GF-D8 (cell line): ENCODE measurements around the gene CDHR2.
"Not testable (repeated sequence)": the region's sequence is repeated elsewhere in the genome, so short reads cannot be mapped to it uniquely, and the experiment has no call there.

Experiments used
- DNase-seq: peaks from one replicate; lab custom pipeline; 2025; lab: John Stamatoyannopoulos, UW

CDHR2 gene

DNA sequence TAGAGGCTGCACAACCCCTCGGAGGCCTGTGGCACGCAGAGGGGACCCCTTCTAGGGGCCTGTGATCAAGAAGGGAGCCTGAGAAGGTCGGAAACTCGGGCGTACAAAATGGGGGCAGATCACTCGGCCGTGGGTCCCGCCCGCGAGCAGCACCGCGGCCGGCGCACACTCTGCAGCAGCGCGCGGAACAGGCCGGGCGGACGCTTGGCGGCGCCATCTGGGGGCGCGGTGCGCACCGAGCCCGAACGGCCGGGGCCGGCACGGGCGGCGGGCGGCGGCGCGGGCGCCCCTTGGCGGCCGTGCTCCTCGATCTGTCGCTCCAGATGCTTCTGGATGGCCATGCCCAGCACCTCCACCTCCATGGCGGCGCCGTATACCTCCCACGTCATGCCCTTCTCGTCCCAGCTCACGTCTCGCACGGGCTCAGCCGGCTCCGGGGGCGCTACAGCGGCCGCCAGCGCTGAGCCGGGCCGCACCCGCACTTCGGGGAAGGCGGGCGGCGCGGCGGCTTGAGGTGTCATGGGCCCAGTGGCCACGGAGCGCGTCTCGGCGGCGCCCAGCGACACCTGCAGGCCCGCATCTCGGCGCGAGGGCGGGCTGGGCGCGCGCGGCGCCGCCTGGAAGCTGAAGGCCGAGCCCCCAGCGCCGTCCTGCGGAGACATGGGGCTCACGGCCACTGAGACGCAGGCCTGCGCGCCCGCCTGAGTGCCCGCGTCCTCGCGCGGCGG is 47.7 kb downstream of the CDHR2 start:
- no peak for DNase-seq

DNA sequence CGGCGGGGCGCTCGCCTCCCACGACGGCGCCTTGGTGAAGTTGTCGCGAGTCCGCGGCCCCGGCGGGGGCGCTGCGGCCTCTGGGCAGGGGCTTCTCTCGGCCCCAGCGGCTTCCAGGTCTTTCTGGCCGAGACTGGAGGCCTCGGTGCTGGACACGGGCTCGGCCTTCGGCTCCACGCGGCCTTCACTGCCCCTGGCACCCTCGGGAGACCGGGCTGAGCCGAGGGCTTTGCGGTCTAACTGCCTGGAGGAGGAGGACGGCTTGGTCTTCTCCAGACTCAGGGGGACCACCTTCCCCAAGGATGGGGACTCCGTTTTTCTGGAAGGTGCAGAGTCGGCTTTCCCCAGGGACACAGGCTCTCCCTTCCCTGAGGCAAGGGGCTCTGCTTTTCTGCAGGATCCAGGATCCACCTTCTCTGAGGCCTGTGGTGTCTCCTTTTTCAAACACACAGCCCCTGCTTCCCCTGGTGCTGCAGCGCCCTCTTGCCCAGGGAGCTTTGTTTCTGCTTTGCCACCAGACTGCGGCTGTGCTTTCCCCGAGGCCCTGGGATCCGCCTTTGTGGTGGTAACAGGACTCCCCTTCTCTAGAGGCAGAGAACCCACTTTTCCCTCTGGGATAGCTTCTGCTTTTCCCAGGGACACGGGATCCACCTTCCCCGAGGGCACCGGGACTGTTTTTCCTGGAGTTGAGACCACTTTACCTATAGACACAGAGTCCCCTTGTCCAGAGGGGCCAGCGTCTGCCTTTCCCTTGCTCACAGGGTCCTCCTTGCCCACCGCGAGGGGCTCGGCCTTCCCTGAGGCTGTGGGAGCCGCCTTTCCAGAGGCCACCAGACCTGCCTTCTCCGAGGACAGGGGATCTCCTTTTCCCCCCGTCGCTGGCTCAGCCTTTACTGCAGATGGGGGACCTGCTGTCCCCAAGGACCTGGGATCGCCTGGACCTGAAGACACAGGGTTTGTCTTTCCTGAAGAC is 48.6 kb downstream of the CDHR2 start:
- no peak for DNase-seq

DNA sequence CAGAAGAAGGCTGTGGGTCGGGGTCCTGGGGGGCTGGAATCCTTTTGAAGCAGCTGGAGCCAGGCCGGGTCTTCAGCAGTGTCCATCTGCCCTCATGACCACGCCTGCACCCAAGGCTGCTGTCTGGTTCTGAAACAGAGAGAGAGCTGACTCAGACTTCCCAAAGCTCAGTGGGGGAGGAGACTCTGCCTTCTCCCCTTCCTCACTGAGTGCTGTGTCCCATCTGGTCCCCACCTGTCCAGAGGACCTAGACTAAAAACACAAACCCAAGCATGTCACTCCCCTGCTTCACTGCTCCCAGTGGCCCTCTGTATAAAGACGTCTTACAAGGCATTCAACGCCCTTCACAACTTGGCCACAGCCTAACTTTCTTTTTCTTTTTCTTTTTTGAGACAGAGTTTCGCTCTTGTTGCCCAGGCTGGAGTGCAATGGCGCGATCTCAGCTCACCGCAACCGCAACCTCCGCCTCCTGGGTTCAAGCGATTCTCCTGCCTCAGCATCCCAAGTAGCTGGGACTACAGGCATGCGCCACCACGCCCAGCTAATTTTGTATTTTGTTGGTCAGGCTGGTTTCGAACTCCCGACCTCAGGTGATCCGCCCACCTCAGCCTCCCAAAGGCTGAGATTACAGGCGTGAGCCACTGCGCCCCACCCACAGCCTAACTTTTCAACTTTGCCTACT is 50.7 kb downstream of the CDHR2 start:
- DNase-seq = not testable (repeated sequence)

DNA sequence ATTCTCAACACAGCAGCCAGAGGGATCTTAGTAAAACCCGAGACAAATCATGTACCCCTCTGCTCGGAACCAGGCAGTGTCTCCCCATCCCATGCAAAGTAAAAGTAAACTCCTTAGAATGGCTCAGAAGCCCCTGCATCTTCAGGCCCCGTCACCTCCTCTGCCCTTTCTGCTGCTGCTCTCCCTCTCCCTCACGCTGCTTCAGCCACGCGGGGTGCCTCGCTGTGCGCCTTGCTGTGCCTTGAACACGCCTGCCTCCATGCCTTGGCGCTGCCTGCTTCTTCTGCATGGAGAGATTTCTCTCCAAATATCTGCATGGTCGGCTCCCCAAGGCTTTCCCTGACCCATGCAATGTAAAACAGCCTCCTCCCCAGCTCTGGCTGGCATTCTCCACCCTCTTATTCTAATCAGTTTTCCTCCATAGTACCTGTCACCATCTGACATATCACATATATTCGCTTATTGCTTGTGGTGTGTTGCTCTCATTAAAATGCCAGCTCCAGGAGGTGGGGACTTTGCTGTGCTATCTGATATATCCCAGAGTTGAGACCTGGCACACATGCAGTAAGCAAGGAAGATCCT is 52.9 kb downstream of the CDHR2 start:
- no peak for DNase-seq

DNA sequence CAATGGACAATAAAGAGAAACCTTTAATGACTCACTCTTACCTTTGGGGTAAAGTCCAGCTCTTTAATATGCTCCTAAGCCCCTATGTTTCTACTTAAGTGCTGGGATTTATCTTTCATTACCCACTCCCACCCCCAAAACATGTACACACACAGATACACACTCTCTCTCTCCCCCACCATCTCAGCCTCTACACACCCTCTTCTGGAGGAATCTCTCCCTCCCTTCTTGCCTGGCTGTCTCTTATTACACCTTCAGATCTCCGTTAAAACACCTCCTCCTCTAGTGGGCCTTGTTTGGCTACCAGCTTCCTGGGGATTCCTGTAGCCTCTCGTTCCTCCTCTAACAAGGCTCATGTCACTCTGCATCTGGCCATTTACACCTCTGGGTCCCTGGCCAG is 53.9 kb downstream of the CDHR2 start:
- DNase-seq = no peak

DNA sequence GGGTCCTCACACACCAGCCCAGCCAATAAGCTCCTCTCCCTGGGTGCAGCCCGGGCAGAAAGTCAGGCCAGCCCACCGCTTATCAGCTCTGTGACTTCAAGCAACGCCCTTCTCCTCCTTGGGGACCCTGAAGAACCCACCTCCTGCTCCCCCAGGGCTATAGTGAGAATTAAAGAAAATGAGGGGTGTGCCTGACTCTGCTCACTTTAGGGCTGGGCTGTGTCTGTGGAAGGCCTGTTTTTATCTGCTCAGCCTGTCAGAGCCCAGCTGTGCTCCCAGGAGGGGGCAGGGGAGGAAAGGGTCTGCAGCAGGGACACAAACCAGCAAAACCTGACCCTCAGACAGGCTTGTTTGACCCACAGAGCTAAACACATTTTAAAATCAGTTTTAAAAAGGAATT is 56.9 kb downstream of the CDHR2 start:
- DNase-seq = no peak

DNA sequence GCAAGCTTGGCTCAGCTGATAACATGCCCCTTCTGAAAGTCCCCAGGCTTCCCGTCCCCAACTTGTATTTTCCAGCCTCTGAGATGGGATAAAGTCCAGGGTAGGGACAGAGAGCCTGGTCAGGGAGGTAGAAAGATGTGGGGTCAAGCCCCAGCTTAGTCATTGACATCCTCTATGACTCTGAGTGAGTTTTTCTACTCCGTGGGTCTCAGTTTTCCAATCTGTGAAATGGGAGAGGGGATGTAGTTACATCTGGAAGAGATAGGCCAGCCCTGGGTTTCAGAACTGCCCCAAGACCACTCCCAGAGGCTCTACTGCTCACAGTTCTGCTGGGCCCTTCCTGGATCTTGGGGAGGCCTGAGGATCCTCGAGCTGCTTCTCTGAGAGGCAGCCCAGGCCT is 57.7 kb downstream of the CDHR2 start:
- DNase-seq = no peak

DNA sequence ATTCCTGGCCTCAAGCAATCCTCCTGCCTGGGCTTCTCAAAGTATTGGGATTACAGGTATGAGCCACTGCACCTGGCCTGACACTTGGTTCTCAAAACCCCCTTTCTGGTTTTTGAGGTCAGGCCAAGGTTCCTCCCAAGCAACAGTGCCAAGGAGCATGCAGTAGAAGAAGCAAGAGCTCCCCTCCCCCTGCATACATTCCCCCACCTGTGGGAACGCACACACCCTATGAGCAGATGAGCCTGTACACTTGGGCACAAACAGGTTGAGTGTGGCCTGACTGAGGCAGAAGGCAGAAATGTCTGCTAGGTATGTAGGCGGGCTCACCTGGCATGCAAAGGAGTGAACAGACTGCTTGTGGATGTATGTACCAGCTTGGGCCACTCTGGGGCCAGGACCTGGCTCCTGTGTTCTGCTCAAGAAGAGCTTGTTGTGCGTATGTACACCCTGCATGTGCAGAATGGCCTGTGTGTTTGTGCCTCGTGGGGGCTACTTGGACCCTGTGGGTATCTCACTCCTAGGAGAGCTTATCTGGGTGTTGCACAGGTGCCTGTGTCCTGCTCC is 59.1 kb downstream of the CDHR2 start:
- DNase-seq = no peak

DNA sequence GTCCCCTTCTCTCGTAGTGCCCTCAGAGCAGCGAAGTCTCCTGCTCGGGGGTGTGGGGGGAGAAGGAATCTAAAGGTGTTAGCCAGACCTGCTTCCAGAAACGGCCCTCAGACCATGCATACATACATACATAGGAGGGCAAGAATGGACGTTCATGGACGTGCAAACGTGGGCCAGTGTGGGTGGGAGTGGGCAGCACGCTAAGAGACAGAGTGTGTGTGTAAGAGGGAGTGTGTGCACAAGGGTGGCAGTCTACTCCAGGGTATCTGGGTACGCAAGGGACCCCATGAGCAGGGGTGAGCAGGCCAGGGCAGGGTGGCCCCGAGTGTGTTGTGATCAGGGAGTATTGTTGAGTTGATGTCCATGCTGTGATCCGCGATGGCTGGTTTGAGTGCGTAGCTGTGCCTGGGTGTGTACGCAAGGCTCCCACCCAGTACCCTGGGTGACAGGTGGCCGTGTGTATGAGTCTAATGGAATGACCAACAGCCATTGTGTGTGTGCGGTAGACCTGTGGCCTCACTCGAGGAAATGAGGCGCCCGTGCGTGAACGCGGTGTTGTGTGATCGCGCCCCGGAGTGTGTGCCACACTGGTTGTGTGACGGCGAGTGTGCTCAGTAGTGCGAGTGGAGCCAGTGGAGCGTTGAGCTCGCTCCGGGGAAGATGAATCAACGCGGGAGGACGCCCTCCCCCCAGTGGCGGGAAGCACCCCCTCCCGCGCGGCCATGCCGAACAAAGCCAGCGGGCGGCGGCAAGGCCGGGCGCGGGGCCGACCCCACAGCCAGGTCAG is 60.0 kb downstream of the CDHR2 start:
- no peak for DNase-seq

DNA sequence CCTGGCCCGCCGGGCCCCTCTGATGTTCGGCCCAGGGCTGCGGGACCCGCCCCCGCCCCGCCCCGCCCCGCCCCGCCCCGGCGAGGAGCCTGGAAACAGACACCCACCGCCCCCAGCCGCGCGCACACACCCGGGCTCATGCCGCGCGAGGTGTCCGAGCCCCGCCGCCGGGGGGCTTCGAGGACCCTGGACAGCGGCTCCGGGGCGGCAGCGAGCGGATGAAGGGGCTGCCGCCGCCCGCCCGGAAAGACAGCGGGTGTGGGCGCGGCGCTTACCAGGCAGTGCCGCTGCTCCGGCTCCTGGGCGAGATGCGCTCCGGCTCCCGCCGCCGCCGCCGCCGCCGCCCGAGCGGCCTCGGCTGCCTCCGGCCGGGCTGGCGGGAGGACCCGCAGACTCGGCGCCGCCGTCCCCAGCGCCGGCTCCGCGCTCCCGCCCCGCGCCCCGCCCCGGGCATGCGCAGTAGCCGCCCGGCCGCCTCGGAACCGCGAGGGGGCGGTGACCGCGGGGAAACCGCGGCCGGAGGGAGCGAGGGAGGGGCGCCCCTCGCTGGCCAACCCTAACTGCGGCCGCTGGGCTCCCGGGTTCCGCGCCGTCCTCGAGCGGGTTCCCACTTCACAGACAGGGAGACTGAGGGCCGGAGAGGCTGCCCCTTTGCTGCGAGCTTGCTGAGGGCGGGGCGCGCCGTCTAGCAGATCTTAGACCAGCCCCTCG is 60.7 kb downstream of the CDHR2 start, which contains the start of gene GPRIN1:
TSS of gene GPRIN1 (minus strand) at position 433 of the 711 bp plus-strand sequence. CDS start 10,322 bp downstream, outside the sequence.
- no peak for DNase-seq

DNA sequence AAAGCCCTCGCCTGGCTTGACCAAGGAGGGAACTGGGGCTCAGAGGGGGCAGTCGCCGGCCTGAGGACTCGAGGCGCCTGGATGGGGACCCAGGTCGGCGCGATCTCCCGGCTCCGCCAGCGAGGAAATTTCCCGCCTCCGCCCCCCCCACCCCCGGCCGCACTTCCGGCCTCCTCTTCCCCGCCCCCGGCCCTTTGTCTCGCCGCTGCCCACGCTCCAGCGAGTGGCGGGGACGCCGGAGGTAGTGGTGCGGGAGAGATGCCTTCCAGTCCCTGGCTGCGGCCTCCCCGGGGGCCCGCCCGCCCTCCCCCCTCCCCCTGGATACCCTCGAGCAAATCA is 61.3 kb downstream of the CDHR2 start:
- DNase-seq = no peak

DNA sequence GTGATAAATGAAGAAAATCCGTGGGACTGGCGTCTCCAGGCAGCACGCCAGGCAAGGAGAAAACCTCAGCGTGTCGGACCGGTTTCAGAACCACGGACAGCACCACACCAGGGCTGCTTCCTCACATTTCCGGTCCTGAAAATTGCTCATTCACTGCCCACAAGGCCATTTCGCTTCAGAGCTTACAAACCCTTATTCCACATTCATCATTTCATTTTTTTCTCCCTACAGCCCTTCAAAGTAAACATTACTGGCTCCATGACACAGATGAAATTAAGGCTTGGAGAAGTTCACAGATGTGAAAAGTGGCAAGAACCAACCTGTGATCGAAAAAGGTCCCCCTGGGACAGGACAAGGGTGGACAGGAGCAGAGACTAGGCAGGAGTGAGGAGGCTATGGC is 62.3 kb downstream of the CDHR2 start:
- DNase-seq = no peak

DNA sequence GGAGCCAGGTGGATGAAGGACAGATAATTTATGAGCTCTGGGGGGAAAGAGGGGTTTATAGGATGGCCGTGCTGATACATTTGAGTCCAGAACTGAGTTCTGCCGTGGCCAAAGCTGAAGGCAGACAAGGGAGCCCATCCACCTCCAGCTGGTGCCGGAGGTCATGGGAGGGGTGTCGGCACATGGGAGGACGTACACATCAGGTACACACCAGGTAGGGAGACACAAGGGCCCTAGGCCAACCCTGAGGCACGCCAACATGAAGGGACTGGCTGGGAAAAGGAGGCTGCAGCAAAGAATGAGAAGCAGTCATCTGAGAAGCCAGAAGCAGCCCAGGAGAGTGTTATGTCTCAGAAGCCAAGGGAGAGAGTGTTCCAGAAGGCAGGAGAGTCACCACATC is 62.9 kb downstream of the CDHR2 start:
- DNase-seq = no peak

DNA sequence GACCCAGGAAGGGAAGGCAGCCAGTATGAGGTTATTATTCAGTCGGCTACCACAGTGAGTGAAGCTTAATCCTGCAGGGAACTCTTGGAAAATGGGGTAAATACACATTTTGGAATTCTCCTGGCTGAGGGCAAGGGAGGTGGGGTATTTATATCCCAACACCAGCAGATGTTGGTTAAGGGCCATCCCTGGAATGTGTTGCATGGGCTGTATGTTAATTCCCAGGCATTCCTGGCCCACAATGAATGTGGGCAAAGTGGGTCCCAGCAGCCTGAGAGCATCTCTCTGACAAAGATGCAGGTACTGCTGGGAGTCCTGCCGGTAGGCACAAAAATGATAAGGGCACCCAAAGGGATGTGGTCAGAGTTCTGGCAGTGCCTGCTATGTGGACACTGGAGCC is 63.7 kb downstream of the CDHR2 start:
- no peak for DNase-seq

DNA sequence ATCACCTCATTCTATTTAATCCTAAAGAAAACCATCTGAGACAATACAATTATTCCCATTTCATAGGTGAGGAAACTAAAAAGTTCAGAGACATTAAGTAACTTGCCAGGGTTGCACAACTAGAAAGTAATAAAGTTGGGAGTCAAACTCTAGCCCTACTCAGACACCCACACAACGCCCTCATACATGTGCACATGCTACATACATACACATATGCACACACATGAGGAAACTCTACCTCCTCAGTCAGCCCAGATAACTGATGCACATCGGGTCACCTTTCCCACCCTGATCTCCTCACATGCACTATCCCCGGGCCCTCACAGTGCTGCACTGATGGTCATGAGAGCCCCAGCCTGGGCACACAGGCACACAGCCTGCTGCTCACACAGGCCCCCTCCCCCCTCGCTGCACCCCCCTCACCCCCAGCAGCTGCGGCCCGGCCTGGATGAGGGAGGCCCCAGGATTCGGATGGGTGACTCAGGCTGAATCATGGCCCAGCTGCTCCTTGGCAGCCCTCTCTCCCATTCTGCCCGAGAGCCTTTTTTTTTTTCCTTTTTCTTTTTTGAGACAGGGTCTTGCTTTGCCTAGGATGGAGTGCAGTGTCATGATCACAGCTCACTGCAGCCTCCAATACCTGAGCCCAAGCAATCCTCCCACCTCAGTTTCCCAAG is 65.8 kb downstream of the CDHR2 start:
- DNase-seq = no peak

DNA sequence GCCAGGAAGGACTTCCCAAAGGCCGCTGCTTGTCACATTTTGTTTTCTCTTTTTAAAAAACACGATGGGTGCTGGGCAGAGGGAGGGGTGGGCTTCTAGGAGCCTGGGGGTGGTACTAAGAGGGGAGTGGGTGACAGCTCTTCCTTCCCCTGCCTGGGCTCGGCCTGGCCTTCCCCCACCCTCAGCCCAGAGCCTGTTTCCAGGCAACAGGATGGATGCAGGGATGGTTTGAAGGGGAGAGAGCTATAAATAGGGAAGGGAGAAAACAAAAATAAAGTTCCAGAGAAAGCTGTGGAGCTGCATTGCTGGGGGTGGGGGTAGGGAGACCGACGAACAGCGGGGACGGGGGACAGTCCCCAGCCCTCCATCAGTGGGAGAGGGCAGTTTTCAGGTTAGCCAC is 67.4 kb downstream of the CDHR2 start:
- DNase-seq = no peak

DNA sequence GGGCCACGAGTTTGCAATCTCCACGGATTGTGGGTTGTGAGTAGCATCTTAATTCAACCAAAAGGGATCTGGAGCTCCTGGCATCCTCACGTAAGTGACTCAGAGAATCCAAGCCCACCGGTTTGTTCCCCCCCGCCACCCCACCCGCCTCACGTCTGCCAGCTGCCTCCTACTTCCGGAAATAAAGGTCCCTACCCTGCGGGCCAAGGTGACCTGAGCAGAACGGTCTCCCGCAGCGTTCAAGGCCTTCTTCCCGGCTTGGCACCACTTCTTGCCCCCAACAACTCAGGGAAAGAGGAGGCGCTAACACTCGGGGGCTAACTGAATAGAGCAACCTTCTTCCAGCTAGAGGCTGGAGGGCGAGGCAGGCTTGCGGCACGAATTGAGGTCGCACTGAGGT is 69.6 kb downstream of the CDHR2 start:
- DNase-seq = no peak

DNA sequence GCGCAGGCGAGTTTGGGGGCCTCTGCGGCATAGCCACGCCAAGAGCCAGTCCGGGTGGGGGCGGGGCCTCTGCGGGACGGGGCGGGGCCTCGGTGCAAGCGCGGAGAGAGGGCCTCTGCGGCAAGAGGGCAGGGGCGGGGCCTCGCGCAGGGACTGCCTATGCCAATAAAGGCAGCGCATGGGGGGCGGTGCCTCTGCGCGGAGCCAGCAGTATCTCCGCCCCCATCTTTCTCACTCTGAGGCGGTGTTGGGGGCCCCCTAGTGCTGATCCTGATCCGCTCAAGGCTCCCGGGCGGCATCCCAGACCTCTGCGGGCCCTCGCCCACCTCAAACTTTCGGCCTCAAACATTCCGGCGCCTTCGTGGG is 70.0 kb downstream of the CDHR2 start:
- no peak for DNase-seq

DNA sequence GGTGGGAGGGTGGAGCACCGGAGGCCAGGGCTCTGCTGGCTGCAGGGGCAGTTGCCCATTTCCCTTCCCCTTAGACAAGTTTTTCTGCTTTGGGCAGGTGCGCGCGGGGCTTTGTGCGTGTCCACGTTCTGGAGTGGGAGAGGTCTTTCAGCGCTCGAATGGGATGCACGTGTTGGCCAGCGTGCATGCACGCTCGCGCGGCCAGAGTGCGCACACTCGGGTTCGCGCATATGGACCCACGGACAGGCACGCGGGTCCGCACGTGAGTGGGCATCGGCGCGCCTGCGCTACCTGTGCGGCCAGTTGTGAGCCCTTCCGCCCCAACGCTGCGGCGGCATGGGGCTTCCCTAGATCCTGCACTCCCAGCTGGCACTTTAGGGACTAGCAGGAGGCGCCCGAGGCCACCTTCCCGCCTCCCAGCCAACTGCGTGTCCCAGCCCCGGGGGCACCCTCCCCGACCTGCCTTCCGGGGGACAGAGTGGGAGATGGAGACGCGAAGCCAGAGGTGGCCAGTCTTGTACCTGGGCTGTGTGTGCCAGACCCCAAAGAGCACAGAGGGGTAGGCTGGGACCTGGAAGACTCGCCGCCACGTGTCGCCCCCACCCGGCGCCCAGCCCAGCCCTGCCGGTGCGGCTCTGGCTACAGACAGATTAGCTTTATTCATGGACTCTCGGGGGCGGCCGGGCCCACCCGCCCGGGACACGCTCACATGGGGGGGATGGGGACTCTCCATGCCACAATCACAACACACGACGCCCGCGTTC is 70.6 kb downstream of the CDHR2 start:
- no peak for DNase-seq
